Naive B cell (primary cell): ENCODE results near the gene PPARA. TPM values are rescaled to one million over a fixed set of nuclear protein-coding genes. Genes with fewer than 3 reads are reported as not detected.
A peak's percentile ranks its signal among the peaks of the same experiment; 100 is the strongest.

Experiments used
- ATAC-seq, 2 donors: fragments of 150-1000 bp; cut with Tn5 transposase; 2 replicates each; pipeline ENCODE4 v1.10.0; 2021; ENCODE audit warnings: low read depth in 2 of 2, mild to moderate bottlenecking in 2 of 2, moderate library complexity in 2 of 2
- DNase-seq: peaks from one replicate; pipeline ENCODE4 v3.0.0; 2022
- H3K27ac Mint-ChIP-seq, 6 donors: one replicate each; pipeline ENCODE4 v1.8.0; 2020 to 2022; ENCODE audit warnings: mild to moderate bottlenecking in 6 of 6, mixed read lengths in 6 of 6, moderate library complexity in 5 of 6, inconsistent platforms in 2 of 6
- H3K27me3 Mint-ChIP-seq, 3 donors: one replicate each; pipeline ENCODE4 v1.8.0; 2021 to 2022; ENCODE audit warnings: mixed read lengths in 3 of 3, mild to moderate bottlenecking in 1 of 3
- H3K36me3 Mint-ChIP-seq, 2 donors: one replicate each; pipeline ENCODE4 v1.8.0; 2020 to 2022; ENCODE audit warnings: mixed read lengths in 2 of 2, inconsistent platforms in 1 of 2, mild to moderate bottlenecking in 1 of 2
- H3K4me1 Mint-ChIP-seq, 3 donors: one replicate each; pipeline ENCODE4 v1.8.0; 2020 to 2022; ENCODE audit warnings: mixed read lengths in 3 of 3, inconsistent platforms in 1 of 3, mild to moderate bottlenecking in 1 of 3, moderate library complexity in 1 of 3
- H3K4me3 Mint-ChIP-seq, 8 donors: one replicate each; pipeline ENCODE4 v1.8.0; 2020 to 2022; ENCODE audit warnings: mild to moderate bottlenecking in 8 of 8, mixed read lengths in 8 of 8, moderate library complexity in 8 of 8, inconsistent platforms in 2 of 8
- H3K9me3 Mint-ChIP-seq, 7 donors: one replicate each; pipeline ENCODE4 v1.8.0; 2020 to 2022; ENCODE audit warnings: mixed read lengths in 7 of 7, mild to moderate bottlenecking in 5 of 7, inconsistent platforms in 2 of 7, moderate library complexity in 1 of 7
- polyA plus RNA-seq, 6 donors: library from polyadenylated mRNA; unstranded; fragments of 300-500 nt; fragmentation: Illumina TruSeq; gene quantifications; one replicate each; pipeline ENCODE4 v1.2.3, GENCODE V29; 2021; ENCODE audit warnings: low read depth in 6 of 6

The PPARA gene
- polyA plus RNA-seq, 6 donors from 2014 or later: 4.6 to 10.8 (median 7.0) TPM

- DNase-seq: no peak
- H3K4me3 Mint-ChIP-seq: peak overlapping the region in 3 of 8 donors; percentile 22 to 80 (median 77)
- no peak for ATAC-seq
- H3K36me3 Mint-ChIP-seq: no peaks in the 10 kb centered on the region
- no peaks in the 10 kb centered on the region for H3K9me3 Mint-ChIP-seq
- peaks cover 7 to 20% (median 18%) of the 10 kb centered on the region in 3 donors for H3K4me1 Mint-ChIP-seq
- no peak overlapping the region for H3K27ac Mint-ChIP-seq
- H3K27me3 Mint-ChIP-seq: no peaks in the 10 kb centered on the region
Observed at GRCh38 chr22:46147471-46148267, 2.7 kb upstream of the PPARA start.

- no peak for ATAC-seq
- H3K9me3 Mint-ChIP-seq: no peaks in the 10 kb centered on the region
- H3K36me3 Mint-ChIP-seq: no peaks in the 10 kb centered on the region
- H3K27me3 Mint-ChIP-seq: no peaks in the 10 kb centered on the region
- H3K4me1 Mint-ChIP-seq: peaks cover 7 to 20% (median 18%) of the 10 kb centered on the region in 3 donors
- peak overlapping the region in 1 of 6 donors; percentile 28 for H3K27ac Mint-ChIP-seq
- no peak for DNase-seq
- peak overlapping the region in 4 of 8 donors; percentile 77 to 90 (median 84) for H3K4me3 Mint-ChIP-seq
Observed at GRCh38 chr22:46148336-46148735, 2.0 kb upstream of the PPARA start.

- no peaks in the 10 kb centered on the region for H3K36me3 Mint-ChIP-seq
- peaks cover 7 to 20% (median 18%) of the 10 kb centered on the region in 3 donors for H3K4me1 Mint-ChIP-seq
- peak overlapping the region; percentile 63 to 89 (median 78) for H3K27ac Mint-ChIP-seq
- peak overlapping the region; percentile 80 to 95 (median 90) for H3K4me3 Mint-ChIP-seq
- DNase-seq (peak; percentile 44), ATAC-seq (peak; percentile 1 to 3)
- H3K27me3 Mint-ChIP-seq: no peaks in the 10 kb centered on the region
- no peaks in the 10 kb centered on the region for H3K9me3 Mint-ChIP-seq
Observed at GRCh38 chr22:46148816-46149511, 1.4 kb upstream of the PPARA start.

- no peaks in the 10 kb centered on the region for H3K9me3 Mint-ChIP-seq
- H3K4me3 Mint-ChIP-seq: peak overlapping the region; percentile 80 to 95 (median 90)
- peaks cover 7 to 20% (median 18%) of the 10 kb centered on the region in 3 donors for H3K4me1 Mint-ChIP-seq
- DNase-seq (peak; percentile 44), ATAC-seq (peak; percentile 17 to 19)
- H3K36me3 Mint-ChIP-seq: no peaks in the 10 kb centered on the region
- H3K27ac Mint-ChIP-seq: peak overlapping the region; percentile 67 to 95 (median 82)
- no peaks in the 10 kb centered on the region for H3K27me3 Mint-ChIP-seq
Observed at GRCh38 chr22:46149512-46150033, 753 bp upstream of the PPARA start.

GRCh38 chr22:46150655-46151477 lies 540 bp downstream of the PPARA start:
- H3K27me3 Mint-ChIP-seq: no peaks in the 10 kb centered on the region

GRCh38 chr22:46153930-46154329 lies 3.6 kb downstream of the PPARA start:
- Mint-ChIP-seq H3K27ac (no peak overlapping the region), H3K4me3 (peak overlapping the region in 1 of 8 donors; percentile 15)

More at GRCh38 chr22:46150655-46151477, 540 bp downstream of the PPARA start:
- Mint-ChIP-seq H3K4me3 (peak overlapping the region; percentile 79 to 92 (median 84)), H3K4me1 (peaks cover 11 to 26% (median 18%) of the 10 kb centered on the region in 3 donors), H3K27ac (peak overlapping the region in 5 of 6 donors; percentile 33 to 91 (median 74)), H3K9me3 (no peaks in the 10 kb centered on the region), H3K36me3 (peaks cover 0 to 4% of the 10 kb centered on the region in 2 donors)
- ATAC-seq: peak; percentile 59 to 62
- DNase-seq: peak; percentile 68

GRCh38 chr22:46156031-46156430 lies 5.7 kb downstream of the PPARA start:
- peaks cover 8 to 12% of the 10 kb centered on the region in 2 donors for H3K36me3 Mint-ChIP-seq
- H3K4me1 Mint-ChIP-seq: peaks cover 15 to 18% (median 16%) of the 10 kb centered on the region in 3 donors
- no peaks in the 10 kb centered on the region for H3K27me3 Mint-ChIP-seq
- no peak for DNase-seq
- H3K4me3 Mint-ChIP-seq: peak overlapping the region in 2 of 8 donors; percentile 7 to 18
- no peak for ATAC-seq
- H3K27ac Mint-ChIP-seq: no peak overlapping the region
- no peaks in the 10 kb centered on the region for H3K9me3 Mint-ChIP-seq

More at GRCh38 chr22:46153930-46154329, 3.6 kb downstream of the PPARA start:
- Mint-ChIP-seq H3K9me3 (no peaks in the 10 kb centered on the region), H3K27me3 (no peaks in the 10 kb centered on the region), H3K4me1 (peaks cover 17 to 23% (median 18%) of the 10 kb centered on the region in 3 donors), H3K36me3 (peaks cover 0 to 4% of the 10 kb centered on the region in 2 donors)
- ATAC-seq: no peak
- no peak for DNase-seq

- no peak overlapping the region for H3K4me3 Mint-ChIP-seq
- H3K36me3 Mint-ChIP-seq: peaks cover 8 to 12% of the 10 kb centered on the region in 2 donors
- H3K27ac Mint-ChIP-seq: peak overlapping the region in 2 of 6 donors; percentile 22 to 34
- H3K27me3 Mint-ChIP-seq: no peaks in the 10 kb centered on the region
- ATAC-seq (no peak), DNase-seq (no peak)
- no peaks in the 10 kb centered on the region for H3K9me3 Mint-ChIP-seq
- H3K4me1 Mint-ChIP-seq: peaks cover 6 to 19% (median 13%) of the 10 kb centered on the region in 3 donors
Observed at GRCh38 chr22:46158283-46158682, 8.0 kb downstream of the PPARA start.

GRCh38 chr22:46159212-46159611 lies 8.9 kb downstream of the PPARA start:
- Mint-ChIP-seq H3K4me3 (no peak overlapping the region), H3K4me1 (peaks cover 6 to 21% (median 13%) of the 10 kb centered on the region in 3 donors), H3K9me3 (no peaks in the 10 kb centered on the region), H3K36me3 (peaks cover 8 to 12% of the 10 kb centered on the region in 2 donors), H3K27me3 (no peaks in the 10 kb centered on the region), H3K27ac (no peak overlapping the region)
- ATAC-seq (no peak), DNase-seq (no peak)

GRCh38 chr22:46159777-46160176 lies 9.5 kb downstream of the PPARA start:
- peaks cover 5 to 20% (median 13%) of the 10 kb centered on the region in 3 donors for H3K4me1 Mint-ChIP-seq
- H3K4me3 Mint-ChIP-seq: no peak overlapping the region
- no peak overlapping the region for H3K27ac Mint-ChIP-seq
- no peak for ATAC-seq
- no peaks in the 10 kb centered on the region for H3K27me3 Mint-ChIP-seq
- DNase-seq: no peak
- H3K36me3 Mint-ChIP-seq: peaks cover 8 to 12% of the 10 kb centered on the region in 2 donors
- H3K9me3 Mint-ChIP-seq: no peaks in the 10 kb centered on the region

GRCh38 chr22:46162285-46162684 lies 12.0 kb downstream of the PPARA start:
- DNase-seq (no peak), ATAC-seq (no peak)
- Mint-ChIP-seq H3K4me3 (no peak overlapping the region), H3K4me1 (peaks cover 0 to 11% (median 9%) of the 10 kb centered on the region in 3 donors), H3K36me3 (peaks cover 8% of the 10 kb centered on the region in 2 donors), H3K27me3 (no peaks in the 10 kb centered on the region), H3K9me3 (no peaks in the 10 kb centered on the region), H3K27ac (no peak overlapping the region)

- no peaks in the 10 kb centered on the region for H3K9me3 Mint-ChIP-seq
- no peak overlapping the region for H3K4me3 Mint-ChIP-seq
- DNase-seq (no peak), ATAC-seq (no peak)
- H3K27me3 Mint-ChIP-seq: no peaks in the 10 kb centered on the region
- H3K36me3 Mint-ChIP-seq: peaks cover 8% of the 10 kb centered on the region in 2 donors
- H3K4me1 Mint-ChIP-seq: peaks cover 0 to 12% (median 8%) of the 10 kb centered on the region in 3 donors
- H3K27ac Mint-ChIP-seq: no peak overlapping the region
Observed at GRCh38 chr22:46162771-46163556, 12.6 kb downstream of the PPARA start.
